Measurements from ENCODE around the gene SPINT1.

Gene SPINT1, protein sequence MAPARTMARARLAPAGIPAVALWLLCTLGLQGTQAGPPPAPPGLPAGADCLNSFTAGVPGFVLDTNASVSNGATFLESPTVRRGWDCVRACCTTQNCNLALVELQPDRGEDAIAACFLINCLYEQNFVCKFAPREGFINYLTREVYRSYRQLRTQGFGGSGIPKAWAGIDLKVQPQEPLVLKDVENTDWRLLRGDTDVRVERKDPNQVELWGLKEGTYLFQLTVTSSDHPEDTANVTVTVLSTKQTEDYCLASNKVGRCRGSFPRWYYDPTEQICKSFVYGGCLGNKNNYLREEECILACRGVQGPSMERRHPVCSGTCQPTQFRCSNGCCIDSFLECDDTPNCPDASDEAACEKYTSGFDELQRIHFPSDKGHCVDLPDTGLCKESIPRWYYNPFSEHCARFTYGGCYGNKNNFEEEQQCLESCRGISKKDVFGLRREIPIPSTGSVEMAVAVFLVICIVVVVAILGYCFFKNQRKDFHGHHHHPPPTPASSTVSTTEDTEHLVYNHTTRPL

DNA sequence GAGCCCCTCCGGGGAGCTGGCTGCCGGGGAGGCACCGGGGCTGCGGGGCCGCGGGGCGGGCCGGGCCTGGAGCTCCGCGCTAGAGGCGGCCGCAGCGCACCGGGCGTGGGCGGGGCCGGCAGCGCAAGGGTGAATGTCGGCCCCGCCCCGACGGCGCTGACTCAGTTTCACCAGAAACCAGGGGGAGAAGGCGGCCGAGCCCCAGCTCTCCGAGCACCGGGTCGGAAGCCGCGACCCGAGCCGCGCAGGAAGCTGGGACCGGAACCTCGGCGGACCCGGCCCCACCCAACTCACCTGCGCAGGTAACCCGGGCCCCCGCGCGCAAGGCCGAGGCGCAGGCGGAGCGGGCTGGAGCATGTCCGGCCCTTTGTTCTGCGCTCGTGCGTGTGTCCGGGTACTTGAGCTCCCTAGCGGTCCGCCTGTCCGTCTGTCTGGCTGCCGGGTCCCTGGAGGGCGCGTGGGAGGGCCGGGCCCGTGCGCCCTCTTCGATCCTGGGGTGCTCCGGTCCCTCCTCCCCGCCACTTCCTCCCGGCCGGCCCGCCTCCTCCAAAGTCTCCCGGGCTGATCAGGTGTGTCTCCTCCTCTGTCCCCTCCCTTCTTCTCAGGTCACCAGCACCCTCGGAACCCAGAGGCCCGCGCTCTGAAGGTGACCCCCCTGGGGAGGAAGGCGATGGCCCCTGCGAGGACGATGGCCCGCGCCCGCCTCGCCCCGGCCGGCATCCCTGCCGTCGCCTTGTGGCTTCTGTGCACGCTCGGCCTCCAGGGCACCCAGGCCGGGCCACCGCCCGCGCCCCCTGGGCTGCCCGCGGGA, at the start of gene SPINT1:
TSS of gene SPINT1 (plus strand) at position 164 of the 811 bp plus-strand sequence. CDS start at position 671, 507 bp downstream.
- peak; percentile 71 to 80 for DNase-seq

DNA sequence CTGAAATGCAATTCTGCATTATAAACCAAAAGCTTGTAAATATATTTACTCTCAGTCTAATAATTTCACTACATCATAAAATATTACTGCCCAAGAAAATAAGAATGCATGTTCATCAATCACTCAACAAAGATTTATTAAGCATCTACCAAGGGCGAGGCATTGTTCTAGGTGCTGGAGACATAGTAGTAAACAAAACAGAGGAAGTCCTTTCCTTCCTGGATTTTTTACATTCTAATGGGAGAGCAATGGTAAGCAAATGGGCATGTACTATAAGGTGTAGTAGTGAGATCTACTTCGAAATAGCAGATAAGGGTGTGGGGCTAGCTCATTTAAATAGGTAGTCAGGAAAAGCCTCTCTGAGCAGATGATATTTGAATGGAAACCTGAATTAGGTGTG, 47.8 kb upstream of the SPINT1 start:
- no peak for DNase-seq

DNA sequence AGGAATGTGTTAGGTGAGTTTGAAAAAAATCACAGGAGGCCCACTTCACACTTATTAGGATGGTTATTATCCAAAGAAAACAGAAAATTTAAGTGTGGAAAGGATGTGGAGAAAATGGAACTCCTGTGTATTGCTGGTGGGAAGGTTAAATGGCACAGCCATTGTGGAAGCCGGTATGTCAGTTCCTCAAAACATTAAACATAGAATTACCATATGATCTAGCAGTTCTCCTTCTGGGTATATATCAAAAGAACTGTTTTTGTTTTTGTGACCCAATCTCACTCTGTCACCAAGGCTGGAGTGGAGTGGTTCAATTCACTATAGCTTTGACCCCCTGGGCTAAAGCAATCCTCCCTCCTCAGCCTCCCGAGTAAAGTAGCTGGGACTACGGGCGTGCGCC, 47.3 kb upstream of the SPINT1 start:
- no peak for DNase-seq

DNA sequence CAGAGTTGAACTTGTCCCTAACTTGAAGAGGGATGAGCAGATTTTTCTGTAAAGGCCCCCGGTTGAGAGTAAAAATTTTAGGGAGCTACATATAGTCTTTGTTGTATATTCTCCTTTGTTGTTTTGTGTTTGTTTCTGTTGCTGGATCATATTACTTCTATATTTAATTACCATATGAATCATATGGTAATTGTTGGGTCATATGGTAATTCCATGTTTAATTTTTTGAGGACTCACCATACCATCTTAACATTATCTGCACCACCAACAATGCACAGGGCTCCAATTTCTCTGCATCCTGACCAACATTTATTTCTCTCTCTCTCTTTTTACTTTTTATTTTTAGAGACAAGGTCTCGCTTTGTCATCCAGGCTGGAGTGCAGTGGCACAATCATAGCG, 44.3 kb upstream of the SPINT1 start:
- DNase-seq: no peak

DNA sequence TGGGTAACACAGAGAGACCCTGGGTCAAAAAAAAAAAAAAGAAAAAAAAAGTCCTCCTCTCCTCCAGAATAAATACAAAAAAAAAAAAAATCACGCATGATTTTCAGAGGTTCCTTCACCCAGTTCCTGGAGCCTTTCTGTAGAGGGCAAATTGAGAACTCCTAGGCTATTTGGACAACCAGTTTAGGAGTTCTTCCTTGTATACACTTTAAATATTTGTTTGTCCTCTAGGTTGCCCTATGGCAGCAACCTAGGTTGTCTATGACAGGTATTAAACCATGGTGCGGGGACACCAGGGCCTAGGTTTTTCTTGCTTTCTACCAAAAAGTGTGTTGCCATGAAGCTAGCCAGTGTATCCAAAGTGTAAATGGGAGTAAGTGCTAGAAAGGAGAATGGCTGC, 40.8 kb upstream of the SPINT1 start:
- DNase-seq: no peak

DNA sequence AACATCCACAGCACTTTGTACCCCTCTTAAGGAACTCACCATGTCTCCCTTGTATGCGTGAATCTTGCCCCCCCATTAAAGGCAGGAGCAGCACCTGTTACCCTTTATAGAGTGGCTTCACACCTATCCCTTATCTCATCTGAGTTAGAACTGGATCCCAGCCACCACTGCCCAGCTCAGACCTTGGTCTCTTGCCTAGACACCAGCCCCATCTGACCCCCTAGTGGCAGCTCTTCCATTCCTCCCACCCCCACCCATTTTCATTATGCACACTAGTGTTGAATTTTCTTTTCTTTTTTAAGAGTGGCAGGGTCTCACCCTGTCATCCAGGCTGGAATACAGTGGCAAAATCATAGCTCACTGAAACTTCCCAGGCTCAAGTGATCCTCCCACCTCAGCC, 40.2 kb upstream of the SPINT1 start:
- DNase-seq: no peak

DNA sequence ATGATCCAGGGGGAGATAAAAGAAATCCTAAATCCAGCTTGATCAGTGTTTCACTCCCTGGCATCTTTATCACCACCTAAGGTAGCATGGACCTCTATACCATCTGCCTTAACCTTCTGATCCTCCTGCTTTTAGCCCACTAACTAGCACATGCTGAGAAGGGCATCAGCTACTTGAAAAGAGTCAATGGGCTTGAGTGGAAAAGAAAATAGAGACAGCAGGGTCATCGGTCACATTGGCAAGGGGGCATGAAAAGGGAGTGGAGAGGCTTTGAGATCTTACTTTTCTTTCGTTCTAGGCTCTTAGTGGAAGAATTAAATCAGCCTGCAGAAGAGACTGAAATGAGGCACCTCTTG, 37.2 kb upstream of the SPINT1 start:
- DNase-seq: no peak

DNA sequence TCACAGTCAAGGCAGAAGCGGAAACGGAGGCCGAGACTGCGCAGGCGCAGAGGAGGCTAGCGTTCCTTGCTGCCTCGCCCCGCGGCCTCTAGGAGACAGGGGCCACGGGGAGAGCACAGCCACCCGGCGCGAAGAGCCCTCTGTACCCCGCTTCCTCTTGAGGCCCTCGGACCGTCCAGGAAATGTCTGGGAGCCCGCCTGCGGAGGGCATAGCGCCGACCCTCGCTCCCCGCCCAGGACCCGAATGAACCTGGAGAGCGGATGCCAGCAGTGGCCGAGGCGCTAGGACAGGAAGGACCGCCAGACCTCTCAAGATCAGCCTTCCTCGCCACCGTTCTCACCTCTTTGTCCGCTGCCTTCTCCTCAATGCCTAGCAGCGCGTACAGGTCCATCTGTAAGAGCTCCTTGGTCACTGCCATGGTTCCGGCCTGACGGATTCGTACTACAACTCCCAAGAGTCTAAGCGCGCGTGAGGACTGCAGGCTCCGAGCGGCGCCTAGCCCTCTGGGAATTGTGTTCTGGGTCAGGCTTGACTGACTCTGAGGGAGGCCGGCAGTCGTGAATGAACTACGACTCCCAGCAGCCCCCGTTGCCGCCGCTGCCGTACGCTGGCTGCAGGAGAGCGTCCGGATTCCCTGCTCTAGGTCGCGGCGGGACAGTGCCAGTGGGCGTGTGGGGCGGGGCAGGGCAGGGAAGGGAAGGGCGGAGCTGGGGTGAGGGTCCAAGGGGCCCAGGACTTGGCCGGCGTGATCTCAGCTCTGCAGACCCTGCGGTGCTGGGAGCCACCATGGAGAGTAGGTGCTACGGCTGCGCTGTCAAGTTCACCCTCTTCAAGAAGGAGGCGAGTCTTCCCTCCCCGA, 36.6 kb upstream of the SPINT1 start, which contains the start of the genes DNAJC17 and ZFYVE19:
TSS of gene DNAJC17 (minus strand) at position 446 of the 860 bp plus-strand sequence. CDS start at position 419, 27 bp downstream.
TSS of gene ZFYVE19 (plus strand) at position 62 of the 860 bp plus-strand sequence. CDS start at position 563, 501 bp downstream.
- peak; percentile 92 to 93 for DNase-seq

DNA sequence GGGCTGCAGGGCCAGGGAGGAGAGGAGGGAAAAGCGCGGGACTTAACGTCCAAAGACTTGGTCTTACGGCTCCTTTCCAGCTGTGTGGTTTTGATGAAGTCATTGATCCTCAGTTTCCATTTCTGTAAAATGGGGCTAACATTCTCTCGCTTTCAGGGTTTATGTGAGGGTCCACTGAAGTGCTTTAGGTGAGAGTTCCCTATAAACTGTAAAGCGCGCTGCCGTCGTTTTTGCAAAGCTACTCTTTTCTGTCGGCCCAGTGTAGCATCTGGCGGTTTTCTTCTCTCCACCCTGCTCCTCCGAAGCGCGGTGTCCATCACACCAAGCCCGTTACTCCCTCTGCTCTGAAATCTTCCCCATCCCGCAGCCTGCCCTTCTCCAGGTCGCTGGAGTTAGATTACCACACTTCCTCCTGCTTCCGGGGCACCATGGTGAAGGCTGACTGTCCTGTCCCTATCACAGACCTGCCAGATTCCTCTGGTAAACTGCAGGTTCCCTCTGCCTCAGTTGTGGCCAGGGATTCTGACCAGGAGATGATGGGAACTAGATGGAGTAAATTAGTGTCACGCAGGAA, 35.9 kb upstream of the SPINT1 start:
- DNase-seq: no peak

DNA sequence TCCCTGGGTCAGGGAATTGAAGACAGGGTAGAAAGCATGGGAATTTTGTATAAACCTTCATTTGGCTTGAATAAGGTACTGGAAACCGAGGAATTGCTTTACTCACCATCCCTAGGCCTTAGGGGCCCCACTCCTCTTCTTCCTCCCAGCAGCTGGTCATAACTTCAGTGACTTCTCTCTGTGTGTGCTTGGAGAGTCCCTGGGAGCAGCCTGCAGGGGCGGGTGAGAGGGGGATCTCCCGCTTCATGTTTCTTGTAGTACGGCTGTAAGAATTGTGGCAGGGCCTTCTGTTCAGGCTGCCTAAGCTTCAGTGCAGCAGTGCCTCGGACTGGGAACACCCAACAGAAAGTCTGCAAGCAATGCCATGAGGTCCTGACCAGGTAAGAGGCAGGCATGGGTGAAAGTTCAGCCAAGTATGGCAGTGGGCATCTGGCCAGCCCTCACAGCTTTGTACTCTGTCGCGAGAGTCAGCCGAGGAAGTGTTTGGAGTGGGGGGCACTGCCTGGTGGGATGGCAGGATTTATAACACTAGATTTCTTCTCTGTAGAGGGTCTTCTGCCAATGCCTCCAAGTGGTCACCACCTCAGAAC, 34.9 kb upstream of the SPINT1 start:
- no peak for DNase-seq

DNA sequence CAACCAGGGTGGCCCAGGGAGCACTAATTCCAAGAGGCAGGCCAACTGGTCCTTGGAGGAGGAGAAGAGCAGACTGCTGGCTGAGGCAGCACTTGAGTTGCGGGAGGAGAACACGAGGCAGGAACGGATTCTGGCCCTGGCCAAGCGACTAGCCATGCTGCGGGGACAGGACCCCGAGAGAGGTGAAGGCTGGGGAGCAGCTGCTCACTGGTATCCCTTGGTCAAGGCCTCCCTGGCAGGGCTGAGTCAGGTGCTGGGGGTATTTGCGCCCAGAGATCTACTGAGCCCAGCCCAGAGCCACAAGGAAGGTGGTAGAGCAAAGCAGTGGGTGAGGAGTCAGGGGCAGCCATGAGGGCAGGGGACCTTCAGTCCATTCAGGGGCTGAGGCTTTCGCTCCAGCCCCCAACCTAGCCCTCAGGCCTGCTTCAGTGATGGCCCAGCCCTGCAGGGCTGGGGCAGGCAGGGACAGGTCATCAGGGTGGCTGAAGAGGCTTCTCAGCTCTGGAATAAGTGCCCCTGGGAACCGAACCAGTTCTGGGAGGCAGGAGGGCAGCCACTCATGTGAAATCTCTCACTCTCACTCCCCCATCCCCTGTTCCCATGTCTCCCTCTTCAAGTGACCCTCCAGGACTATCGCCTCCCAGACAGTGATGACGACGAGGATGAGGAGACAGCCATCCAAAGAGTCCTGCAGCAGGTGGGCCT, 31.0 kb upstream of the SPINT1 start:
- DNase-seq: no peak

DNA sequence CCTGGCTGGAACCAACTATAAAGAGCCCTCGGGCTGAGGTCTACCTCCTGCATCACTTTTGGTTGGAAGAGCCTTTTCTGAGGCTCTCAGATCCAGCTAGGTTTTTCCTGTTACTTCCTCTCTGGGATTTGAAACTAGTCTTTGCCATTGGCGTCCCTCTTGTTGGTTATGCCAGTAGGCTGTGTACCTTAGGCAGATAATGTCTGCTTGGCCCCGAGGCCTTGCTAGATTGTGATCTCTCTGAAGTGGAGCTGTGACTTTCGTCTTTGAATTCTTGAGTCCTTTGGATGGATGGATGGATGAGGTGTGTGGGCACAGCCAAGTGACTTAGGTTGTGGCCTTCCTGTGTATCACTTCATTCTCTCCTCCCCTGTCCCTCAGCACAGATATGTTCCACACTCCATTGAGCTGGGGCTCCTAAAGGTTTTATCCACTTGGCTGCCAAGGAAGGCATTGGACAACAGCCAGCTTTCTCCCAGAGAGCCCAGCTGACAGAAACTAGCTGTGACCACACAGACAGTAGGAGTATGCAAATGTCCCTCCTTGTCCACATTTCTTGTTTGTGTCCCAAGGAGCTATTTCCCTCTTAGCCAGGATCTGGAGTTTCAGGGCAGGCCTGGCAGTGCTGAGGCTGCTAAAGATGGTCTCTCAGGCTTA, 28.7 kb upstream of the SPINT1 start:
- DNase-seq: no peak

DNA sequence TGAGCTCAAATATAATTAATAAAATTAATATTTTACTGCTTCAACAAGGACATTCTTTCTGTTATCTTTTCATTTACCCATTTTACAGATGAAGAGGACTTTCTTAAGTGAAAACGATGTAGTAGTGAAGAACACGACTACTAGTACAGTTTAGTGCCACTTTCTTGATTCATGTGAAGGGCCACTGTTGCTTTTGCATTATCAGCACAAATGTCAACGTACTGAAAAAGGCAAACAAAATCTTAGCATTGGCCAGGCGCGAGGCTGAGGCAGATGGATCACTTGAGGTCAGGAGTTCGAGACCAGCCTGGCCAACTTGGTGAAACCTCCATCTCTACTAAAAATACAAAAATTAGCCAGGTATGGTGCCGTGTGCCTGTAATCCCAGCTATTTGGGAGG, 24.8 kb upstream of the SPINT1 start:
- no peak for DNase-seq

DNA sequence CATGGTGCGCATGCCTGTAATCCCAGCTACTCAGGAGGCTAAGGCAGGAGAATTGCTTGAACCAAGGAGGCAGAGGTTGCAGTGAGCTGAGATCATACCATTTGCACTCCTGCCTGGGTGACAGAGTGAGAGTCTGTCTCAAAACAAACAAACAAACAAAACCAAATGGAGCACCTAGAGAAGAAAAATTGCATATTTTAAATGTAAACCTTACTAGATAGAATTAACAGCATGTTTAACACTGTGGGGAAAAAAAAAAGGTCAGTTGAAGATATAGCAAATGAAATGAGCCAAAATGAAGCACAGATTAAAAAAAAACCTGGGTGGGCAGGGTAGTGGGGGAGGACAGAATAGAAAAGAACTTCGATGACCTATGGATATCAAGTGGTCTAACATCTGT, 22.7 kb upstream of the SPINT1 start:
- DNase-seq: no peak

DNA sequence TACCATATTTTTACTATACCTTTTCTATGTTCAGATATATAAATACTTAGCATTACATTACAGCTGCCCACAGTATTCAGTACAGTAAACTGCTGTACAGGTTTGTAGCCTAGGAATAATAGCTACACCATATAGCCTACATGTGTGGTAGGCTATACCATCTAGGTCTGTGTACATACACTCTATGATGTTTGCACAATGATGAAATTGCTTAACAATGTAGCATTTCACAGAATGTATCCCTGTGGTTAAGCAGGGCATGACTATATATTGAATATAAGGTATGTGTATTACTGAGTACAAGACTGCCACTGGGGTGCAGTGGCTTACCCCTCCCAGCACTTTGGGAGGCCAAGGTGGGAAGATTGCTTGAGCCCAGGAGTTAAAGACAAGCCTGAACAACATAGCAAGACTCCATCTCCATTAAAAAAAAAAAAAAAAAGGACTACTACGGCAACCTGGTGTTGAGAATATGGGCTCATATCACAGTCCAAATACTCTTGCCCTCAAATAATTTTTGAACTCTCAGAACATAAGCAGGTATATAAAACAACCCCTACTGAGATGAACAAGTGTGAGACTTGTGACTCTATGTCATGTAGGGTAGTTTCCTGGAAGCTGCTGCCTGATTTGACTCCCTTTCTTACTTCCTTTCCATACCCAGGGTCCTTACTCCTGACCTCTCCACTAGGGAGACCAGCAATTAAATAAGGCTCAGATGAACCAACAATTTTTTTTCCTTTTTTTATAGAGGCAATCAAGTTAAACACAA, 20.1 kb upstream of the SPINT1 start:
- DNase-seq: no peak

DNA sequence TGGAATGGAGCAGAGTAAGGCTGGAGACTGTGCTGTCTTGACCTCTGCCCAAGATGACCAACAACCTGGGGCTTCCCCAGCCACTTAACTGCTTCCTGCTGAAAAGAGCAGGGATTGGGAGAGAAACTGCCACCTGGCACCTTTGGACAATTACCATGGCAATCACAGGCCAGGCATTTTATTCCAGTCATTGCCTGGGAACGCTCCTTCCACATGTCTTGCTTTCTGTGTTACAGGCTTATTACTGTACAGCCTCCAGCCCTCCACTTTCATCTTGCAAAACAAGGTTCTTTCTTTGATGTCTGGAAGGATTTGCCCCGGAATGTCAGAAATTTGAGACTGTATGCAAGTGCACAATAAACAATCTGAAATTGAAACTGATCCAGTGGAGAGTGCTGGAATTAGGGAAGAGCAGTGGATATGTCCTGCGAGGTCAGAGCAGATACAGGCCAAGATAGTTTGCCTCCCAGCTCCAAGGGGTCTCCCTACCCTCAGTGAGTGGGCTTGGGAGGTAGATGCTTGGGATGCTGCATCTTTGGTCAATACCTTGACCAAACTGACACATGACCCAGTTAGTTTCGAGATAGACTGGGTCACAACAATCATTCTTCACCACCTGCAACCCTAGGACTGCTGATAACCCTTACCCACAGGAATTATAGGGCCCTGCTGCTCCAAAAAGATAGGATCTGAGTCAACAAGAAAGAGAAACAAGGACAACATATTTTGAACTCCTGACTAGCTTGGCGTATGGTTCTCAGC, 18.0 kb upstream of the SPINT1 start:
- no peak for DNase-seq

DNA sequence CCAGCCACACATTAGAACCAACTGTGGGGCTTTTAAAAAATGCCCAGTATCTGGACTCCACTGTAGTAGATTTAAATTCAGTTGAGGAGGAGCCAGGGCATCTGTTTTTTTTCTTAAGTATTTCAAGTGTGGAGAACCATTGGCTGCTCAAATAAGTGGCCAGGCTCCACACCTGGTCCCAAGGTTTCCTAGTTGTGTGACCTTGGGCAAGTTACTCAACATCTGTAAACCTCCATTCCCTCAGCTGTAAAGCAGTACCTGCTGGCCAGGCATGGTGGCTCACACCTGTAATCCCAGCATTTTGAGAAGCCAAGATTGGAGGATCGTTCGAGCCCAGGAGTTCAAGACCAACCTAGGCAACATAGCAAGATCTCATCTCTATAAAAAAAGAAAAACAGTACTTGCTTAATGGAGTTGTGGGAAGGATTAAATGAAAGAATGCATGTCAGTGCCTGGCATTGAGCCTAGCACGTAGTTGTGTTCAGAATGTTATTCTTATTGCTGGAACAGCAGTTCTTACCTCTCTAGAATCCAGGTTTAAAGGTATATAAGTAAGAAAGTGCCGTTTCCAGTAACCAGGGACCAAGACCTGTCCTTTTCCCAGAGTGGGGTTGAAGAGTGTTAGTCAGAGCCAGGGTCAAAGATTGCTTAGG, 17.3 kb upstream of the SPINT1 start:
- no peak for DNase-seq

DNA sequence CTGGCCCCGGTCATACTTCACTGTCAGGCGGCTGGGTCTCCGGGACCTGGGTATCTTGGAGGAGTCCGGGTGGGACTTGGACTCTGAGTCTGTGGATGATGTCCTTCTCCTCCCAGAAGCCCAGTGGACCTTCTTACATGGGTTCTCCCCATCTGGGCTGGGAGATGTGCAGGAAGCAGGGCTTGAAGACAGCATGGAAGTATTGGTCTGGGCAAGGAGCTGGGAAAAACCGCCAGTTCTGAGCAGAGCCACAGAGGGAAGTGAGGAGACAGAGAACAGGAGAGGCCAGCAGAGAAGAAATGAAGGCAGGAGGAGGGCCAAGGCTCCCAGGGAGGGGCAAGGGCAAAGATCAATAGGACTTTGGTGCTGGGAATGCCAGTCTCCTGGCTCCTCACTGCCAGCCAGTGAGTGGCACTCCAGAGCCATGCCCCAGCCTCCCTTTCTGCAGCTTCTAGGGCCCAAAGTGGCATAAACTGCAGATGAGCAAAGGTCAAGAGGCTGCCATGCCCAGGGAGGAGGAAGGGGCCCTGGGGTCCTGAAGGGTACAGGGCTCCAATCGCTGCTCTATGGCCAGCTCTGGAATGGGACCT, 15.3 kb upstream of the SPINT1 start, which contains the start of gene PPP1R14D:
TSS of gene PPP1R14D (minus strand) at position 262 of the 590 bp plus-strand sequence. CDS start at position 195, 67 bp downstream.
- no peak for DNase-seq
